ENCODE measurements around the gene MAPK9.
A peak's percentile ranks its signal among the peaks of the same experiment; 100 is the strongest.

MAPK9 gene

GRCh38 chr5:180330810-180331646, 39.1 kb upstream of the MAPK9 start:
- TF ChIP-seq ZFX (IDR thresholded peaks at IDR 0.05) = no peak
- TF ChIP-seq, protein P1, sequence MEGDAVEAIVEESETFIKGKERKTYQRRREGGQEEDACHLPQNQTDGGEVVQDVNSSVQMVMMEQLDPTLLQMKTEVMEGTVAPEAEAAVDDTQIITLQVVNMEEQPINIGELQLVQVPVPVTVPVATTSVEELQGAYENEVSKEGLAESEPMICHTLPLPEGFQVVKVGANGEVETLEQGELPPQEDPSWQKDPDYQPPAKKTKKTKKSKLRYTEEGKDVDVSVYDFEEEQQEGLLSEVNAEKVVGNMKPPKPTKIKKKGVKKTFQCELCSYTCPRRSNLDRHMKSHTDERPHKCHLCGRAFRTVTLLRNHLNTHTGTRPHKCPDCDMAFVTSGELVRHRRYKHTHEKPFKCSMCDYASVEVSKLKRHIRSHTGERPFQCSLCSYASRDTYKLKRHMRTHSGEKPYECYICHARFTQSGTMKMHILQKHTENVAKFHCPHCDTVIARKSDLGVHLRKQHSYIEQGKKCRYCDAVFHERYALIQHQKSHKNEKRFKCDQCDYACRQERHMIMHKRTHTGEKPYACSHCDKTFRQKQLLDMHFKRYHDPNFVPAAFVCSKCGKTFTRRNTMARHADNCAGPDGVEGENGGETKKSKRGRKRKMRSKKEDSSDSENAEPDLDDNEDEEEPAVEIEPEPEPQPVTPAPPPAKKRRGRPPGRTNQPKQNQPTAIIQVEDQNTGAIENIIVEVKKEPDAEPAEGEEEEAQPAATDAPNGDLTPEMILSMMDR (conservative IDR thresholded peaks at IDR 0.05) = no peak
- H3K27ac ChIP-seq = no peak overlapping the region

GRCh38 chr5:180330270-180330648, 38.4 kb upstream of the MAPK9 start:
- H3K27ac ChIP-seq = no peak overlapping the region
- TF ChIP-seq ZFX (IDR thresholded peaks at IDR 0.05) = no peak
- TF ChIP-seq, protein P1 (conservative IDR thresholded peaks at IDR 0.05) = no peak

- no peak for TF ChIP-seq ZFX (IDR thresholded peaks at IDR 0.05)
- TF ChIP-seq, protein P1 (conservative IDR thresholded peaks at IDR 0.05) = no peak
- H3K27ac ChIP-seq = no peak overlapping the region
Observed at GRCh38 chr5:180329606-180330269, 37.9 kb upstream of the MAPK9 start.

DNA sequence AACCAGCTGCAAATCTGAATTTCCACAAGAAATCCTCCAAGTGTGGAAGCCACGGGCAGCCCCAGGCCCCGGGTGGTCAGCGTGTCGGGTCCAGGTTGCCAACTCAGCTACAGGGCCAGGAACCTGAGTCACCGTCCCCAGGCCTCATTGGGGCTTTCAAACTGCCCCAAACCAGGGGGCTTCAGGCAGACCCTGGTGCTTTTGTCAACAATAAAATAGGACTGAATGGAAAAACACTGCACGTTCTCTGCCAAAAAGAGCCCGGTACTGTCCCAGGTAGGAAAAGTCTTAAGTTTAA, 37.2 kb upstream of the MAPK9 start:
- no peak overlapping the region for H3K27ac ChIP-seq

GRCh38 chr5:180328296-180329137, 36.6 kb upstream of the MAPK9 start:
- no peak overlapping the region for H3K27ac ChIP-seq
- TF ChIP-seq ZFX (IDR thresholded peaks at IDR 0.05) = no peak
- TF ChIP-seq, protein P1 (conservative IDR thresholded peaks at IDR 0.05) = peak; percentile 89

More for the DNA sequence above, 37.2 kb upstream of the MAPK9 start:
- TF ChIP-seq, protein P1 (conservative IDR thresholded peaks at IDR 0.05) = no peak
- TF ChIP-seq ZFX (IDR thresholded peaks at IDR 0.05) = no peak

GRCh38 chr5:180326989-180327565, 35.2 kb upstream of the MAPK9 start:
- no peak overlapping the region for H3K27ac ChIP-seq
- no peak for TF ChIP-seq ZFX (IDR thresholded peaks at IDR 0.05)
- TF ChIP-seq, protein P1 (conservative IDR thresholded peaks at IDR 0.05) = no peak
